ENCODE results near the gene ANKRD11.
"Not testable (repeated sequence)": the region's sequence is repeated elsewhere in the genome, so short reads cannot be mapped to it uniquely, and the experiment has no call there.

ANKRD11 gene

GRCh38 chr16:89401205-89401604, 89.2 kb downstream of the ANKRD11 start:
- DNase-seq: no peak
- in situ Hi-C loops (cut with HindIII; ENCODE audit: low pct_ligation_motif_present, low pct_unique_long_range_greater_than_20kb, low sequenced_read_pairs): no loop called here

GRCh38 chr16:89400740-89401139, 89.6 kb downstream of the ANKRD11 start:
- no peak for DNase-seq
- in situ Hi-C loops (cut with HindIII; ENCODE audit: low pct_ligation_motif_present, low pct_unique_long_range_greater_than_20kb, low sequenced_read_pairs): no loop called here

- in situ Hi-C loops (cut with HindIII; ENCODE audit: low pct_ligation_motif_present, low pct_unique_long_range_greater_than_20kb, low sequenced_read_pairs): no loop called here
- DNase-seq: no peak
These were observed 91.4 kb downstream of the ANKRD11 start for GRCh38 chr16:89398924-89399323.

- DNase-seq: no peak
- in situ Hi-C loops (cut with HindIII; ENCODE audit: low pct_ligation_motif_present, low pct_unique_long_range_greater_than_20kb, low sequenced_read_pairs): no loop called here
These were observed 93.0 kb downstream of the ANKRD11 start for GRCh38 chr16:89397331-89397861.

DNA sequence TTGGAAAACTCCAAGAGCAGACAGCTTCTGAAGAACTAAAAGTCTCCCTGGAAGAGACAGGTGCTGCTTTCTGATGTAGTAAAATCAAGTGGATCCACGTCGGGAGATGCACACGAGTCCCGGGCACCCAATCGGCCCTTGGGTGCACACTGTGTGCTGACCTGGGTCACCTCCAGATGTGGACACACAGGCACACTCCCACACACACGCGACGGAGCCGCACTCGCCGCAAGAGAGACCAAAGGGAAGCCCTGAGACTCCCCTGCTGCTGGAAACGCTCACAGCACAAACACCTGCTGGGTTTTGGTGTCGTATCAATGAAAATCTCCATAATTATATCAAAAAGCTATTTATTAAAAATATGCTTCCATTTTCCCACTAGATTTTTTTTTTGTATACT, 94.2 kb downstream of the ANKRD11 start:
- DNase-seq: no peak
- in situ Hi-C loops (cut with HindIII; ENCODE audit: low pct_ligation_motif_present, low pct_unique_long_range_greater_than_20kb, low sequenced_read_pairs): no loop called here

DNA sequence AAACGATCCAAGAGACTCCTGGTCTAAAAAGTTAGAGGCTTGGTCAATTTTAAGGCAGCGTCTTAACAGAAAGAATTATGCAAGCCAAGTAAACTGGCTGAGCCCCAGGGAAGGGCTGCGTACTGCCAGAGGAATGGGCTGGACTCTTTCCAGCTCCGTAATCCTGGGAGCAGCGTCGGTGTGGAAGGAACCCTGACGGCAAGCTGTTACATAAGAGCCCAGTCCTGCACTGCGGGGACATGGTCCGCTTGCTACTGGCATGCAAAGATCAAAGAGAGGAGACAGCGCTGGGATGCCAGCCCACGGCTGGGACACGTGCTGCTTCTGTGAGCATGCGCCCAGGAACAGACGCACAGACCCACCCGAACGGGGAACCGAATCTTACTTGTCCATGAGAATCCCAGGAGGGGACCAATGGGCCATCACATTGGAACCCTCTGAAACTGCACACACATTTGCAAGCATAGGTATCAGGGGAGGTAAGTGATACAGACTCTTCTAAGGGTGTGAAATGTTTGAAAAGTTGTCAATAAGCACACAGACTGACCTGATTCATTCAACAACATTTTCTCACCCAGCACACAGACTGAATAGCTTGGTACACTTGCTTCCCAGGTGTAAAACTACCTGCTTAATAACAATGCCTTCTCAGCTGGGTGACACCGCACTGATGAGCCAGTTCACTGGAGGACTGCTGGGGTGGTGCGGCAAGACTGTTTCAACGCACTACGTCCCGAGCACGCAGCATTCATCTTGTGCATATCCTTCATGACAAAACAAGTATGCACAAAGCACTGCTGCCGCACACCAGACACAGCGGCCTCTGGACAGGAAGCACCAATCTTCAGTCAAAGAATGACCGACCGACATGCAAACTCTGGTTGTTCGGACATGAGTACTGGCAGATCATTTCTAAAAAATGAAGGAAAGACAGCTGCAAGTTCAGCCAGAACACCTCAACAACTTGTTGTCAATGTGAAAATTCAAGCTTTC, 94.9 kb downstream of the ANKRD11 start:
- in situ Hi-C loops (cut with HindIII; ENCODE audit: low pct_ligation_motif_present, low pct_unique_long_range_greater_than_20kb, low sequenced_read_pairs): no loop called here
- DNase-seq: peak; percentile 100

- in situ Hi-C loops (cut with HindIII; ENCODE audit: low pct_ligation_motif_present, low pct_unique_long_range_greater_than_20kb, low sequenced_read_pairs): no loop called here
- no peak for DNase-seq
These were observed 96.5 kb downstream of the ANKRD11 start for GRCh38 chr16:89393738-89394406.

GRCh38 chr16:89392881-89393737, 97.3 kb downstream of the ANKRD11 start:
- DNase-seq: no peak
- in situ Hi-C loops (cut with HindIII; ENCODE audit: low pct_ligation_motif_present, low pct_unique_long_range_greater_than_20kb, low sequenced_read_pairs): no loop called here

DNA sequence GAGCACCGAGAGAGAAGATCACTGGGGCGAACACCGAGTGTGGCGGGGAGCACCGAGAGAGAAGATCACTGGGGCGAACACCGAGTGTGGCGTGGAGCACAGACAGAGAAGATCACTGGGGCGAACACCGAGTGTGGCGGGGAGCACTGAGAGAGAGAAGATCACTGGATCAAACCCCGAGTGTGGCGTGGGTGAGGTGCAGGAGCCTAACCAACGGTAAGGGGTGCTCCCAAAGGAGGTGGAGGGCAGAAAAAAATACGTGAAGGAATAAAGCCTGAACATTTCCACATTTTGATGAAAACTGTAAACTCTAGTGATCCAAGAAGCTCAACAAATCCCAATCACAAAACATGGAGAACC, 100.2 kb downstream of the ANKRD11 start:
- in situ Hi-C loops (cut with HindIII; ENCODE audit: low pct_ligation_motif_present, low pct_unique_long_range_greater_than_20kb, low sequenced_read_pairs); DNase-seq: not testable (repeated sequence)

DNA sequence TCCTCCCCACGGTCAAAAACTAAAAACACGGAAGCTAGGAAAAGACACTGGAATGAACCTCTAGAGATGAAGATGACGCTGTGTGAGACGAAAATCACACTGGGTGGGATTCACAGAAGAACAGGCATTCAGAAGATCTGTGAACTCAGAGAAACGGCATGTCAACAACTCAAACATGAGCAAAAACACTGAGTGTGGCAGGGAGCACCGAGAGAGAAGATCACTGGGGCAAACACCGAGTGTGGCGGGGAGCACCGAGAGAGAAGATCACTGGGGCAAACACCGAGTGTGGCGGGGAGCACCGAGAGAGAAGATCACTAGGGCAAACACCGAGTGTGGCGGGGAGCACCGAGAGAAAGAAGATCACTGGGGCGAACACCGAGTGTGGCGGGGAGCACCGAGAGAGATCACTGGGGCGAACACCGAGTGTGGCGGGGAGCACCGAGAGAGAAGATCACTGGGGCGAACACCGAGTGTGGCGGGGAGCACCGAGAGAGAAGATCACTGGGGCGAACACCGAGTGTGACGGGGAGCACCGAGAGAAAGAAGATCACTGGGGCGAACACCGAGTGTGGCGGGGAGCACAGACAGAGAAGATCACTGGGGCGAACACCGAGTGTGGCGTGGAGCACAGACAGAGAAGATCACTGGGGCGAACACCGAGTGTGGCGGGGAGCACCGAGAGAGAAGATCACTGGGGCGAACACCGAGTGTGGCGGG, 100.7 kb downstream of the ANKRD11 start:
- in situ Hi-C loops (cut with HindIII; ENCODE audit: low pct_ligation_motif_present, low pct_unique_long_range_greater_than_20kb, low sequenced_read_pairs): not testable (repeated sequence)

DNA sequence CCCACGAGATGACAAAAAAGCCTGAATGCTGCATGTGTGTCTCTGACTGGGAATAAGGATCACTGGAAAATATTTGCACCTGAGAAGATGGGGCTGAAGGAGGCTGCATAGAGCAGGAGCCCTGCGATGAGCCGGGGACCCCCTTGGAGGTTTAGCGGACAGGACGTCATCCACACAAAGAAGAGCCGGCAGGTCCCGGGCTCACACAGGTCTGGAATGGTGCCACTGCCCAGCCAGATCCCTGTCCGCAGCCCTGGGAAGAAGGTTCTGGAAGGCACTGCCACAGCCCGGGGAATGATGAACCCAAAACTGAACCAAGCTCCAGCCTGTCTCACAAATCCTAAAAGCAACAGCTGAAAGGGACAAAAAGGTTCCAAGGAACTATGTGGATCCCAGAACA, 101.8 kb downstream of the ANKRD11 start:
- no peak for DNase-seq
- in situ Hi-C loops (cut with HindIII; ENCODE audit: low pct_ligation_motif_present, low pct_unique_long_range_greater_than_20kb, low sequenced_read_pairs): no loop called here

More for the DNA sequence above, 100.7 kb downstream of the ANKRD11 start:
- not testable (repeated sequence) for DNase-seq

DNA sequence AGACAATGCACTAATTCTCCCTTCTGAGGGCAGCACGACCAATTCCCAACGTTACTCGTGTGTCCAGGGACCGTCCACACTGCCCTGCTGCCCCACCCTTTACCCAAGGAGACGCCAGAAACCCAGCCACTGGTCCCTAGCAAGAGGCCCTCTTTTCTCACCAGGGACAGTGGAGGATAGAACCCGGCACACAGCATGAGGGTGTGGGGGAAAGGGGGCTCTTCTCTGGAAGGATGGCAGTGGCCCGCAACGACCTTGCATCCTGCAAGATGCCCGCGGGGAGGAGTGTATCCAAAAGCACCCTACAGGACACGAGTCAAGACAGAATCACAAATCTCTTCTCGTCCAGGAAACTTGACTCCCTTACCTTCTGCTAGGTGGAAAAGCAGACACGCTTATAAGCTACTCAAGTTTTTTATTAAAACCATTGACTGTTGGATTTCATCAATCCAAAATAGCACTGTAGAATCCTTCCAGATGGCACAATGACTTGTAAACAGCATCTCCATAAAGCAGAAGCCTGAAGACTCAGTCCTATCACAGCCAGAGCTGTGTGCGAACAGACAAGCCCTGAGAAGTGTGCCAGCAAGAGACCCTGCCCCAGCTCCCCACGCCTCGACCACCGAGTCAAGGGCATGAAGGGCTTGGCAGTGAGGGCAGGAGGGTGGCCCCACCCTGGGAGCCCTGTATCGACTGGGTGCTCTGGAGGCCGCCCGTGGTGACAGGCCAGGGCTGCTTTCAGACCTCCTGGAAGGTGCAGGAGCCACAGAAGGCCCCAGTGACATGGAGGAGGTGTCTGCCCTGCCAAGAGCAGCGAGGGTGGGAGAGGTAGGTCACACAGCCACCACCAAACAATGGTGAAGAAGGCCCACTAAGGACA, 103.8 kb downstream of the ANKRD11 start:
- DNase-seq: no peak
- in situ Hi-C loops (cut with HindIII; ENCODE audit: low pct_ligation_motif_present, low pct_unique_long_range_greater_than_20kb, low sequenced_read_pairs): no loop called here

DNA sequence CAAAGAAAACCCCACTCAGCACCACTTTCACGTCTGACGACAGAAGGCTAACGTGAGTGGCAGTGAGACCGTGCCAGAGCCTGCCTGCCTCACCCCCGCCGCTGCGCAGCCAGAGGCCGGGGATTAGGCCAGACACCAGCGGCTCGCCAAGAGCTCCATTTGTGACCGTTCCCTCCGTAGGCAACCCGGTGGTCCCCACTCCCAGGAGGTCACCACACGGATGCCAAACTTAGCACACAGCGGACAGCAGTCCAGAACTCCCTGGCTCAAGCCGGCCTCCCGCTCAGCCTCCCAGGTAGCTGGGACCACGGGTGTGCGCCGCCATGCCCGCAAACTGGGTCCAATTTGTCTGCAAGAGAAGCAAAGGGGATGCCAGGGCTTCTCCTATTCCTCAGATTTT, 104.6 kb downstream of the ANKRD11 start:
- DNase-seq: no peak
- in situ Hi-C loops (cut with HindIII; ENCODE audit: low pct_ligation_motif_present, low pct_unique_long_range_greater_than_20kb, low sequenced_read_pairs): no loop called here

GRCh38 chr16:89384282-89384681, 106.1 kb downstream of the ANKRD11 start:
- DNase-seq: no peak
- in situ Hi-C loops (cut with HindIII; ENCODE audit: low pct_ligation_motif_present, low pct_unique_long_range_greater_than_20kb, low sequenced_read_pairs): no loop called here

DNA sequence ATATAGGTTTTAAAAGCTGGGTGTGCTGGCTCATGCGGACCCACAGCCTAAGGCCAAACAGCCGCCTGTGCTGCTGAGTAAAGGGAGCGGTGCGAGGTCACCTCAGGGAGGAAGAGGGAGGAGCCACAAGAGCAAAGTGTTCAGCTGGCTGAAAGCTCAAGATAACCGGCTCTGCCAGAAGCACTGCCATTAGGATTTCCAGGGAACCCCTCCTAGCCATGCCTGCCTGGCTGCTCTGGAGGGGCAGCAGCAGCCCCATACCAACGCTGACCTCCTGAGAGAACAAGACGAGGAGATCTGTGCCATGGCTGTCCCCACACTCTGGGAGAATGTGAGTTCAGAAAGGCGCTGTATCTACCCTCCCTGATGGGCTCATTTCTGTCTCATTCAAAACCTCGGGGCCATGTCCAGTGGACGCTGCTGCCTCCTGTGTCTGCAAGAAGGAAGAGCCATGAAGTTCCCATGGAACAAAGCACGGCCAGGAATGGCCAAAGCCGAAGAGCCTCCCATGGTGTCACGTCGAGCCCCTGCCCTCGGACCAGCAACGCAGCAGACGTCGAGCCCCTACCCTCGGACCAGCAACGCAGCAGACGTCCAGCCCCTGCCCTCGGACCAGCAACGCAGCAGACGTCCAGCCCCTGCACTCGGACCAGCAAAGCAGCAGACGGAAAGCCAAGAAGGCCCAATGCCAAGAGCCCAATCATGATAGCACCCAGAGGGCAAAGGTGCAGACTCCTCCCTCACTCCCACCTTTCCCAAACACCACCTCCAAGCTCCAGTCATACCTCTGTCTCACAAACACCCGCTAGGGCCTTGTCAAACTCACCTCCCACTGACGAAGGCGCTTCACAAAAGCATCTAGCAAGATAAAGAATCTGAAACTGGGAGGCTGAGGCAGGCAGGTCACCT, 107.0 kb downstream of the ANKRD11 start:
- in situ Hi-C loops (cut with HindIII; ENCODE audit: low pct_ligation_motif_present, low pct_unique_long_range_greater_than_20kb, low sequenced_read_pairs): no loop called here
- DNase-seq: no peak

GRCh38 chr16:89382555-89382954, 107.8 kb downstream of the ANKRD11 start:
- DNase-seq; in situ Hi-C loops (cut with HindIII; ENCODE audit: low pct_ligation_motif_present, low pct_unique_long_range_greater_than_20kb, low sequenced_read_pairs): not testable (repeated sequence)

Data from ACHN (cell line).